ENCODE data around the gene CREG2.

- TF ChIP-seq CTCF (conservative IDR thresholded peaks at IDR 0.05; ENCODE audit: low read depth, low read length) = no peak
- no peak for TF ChIP-seq EZH2 (IDR thresholded peaks at IDR 0.05; ENCODE audit: borderline replicate concordance, low read depth, low read length, poor library complexity, severe bottlenecking)
Observed at GRCh38 chr2:101383016-101383541, 4.2 kb downstream of the CREG2 start.

Data from A673 (cell line).